ENCODE data around the gene STOML2.

Gene STOML2

GRCh38 chr9:35071814-35072460 lies 31.0 kb downstream of the STOML2 start:
- peak; percentile 76 for DNase-seq

- DNase-seq = no peak
These were observed 31.8 kb downstream of the STOML2 start for GRCh38 chr9:35070823-35071813.

DNA sequence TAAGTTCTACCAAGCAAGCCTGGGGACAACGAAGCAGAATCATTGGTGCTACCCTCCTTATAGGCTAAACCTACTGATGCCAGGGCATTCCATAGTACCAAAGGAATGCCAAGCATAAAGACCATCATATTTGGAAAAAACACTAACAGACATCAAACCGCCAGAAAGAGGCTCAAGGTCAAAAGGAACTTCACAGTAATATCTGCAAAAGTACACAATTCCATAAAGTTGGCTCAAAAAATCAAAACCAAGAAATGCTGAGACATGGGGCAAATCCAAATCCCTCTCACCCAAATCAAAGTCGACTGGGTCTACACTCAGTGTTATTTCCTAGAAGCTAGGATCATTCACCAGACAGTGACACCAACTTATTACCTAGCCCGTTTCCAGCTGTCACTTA lies 33.9 kb downstream of the STOML2 start:
- DNase-seq = no peak

- no peak for DNase-seq
These were observed 35.9 kb downstream of the STOML2 start for GRCh38 chr9:35067056-35067455.

DNA sequence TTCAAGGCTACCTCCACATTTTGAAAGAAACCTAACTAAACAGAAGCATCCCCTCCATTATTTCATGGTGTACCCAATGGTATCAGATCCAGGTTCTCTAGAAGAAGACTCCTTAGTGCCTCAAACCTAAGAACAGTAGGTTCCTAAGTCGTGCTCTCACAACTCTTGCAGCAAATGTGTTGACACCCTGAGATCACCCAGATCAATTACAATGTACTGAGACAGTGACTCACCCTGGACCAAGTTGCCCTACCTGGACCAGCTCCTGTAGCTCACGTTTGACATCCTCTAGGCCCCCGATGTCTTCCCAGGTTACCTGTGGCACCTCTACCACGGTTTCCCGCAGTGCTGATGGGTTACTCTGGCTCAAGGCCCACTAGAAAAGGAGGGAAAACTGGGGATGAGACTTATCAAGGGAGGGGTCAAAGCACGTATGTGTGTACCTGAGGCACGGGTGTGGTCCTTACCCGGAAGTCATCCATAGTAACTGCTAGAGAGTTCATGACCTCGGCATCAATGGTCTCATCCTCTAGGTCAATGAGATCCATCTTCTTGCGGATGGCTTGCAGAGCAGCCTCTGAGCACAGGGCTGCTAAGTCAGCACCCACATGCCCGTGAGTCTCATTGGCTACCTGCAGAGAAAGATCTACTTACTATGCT lies 42.3 kb downstream of the STOML2 start:
- DNase-seq = no peak

DNA sequence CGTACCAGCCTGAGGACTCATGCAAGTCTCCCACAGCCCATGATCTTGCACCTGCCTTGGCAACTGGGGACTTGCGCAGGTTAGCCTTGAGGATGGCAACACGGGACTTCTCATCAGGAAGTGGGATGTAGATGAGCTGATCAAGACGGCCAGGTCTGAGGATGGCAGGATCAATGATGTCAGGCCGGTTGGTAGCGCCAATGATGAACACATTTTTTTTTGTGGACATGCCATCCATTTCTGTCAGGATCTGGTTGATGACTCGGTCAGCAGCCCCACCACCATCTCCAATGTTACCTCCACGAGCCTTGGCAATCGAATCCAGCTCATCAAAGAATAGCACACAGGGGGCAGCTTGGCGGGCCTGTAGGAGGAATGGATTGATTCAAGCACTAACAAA lies 43.5 kb downstream of the STOML2 start:
- DNase-seq = no peak

- no peak for DNase-seq
These were observed 45.7 kb downstream of the STOML2 start for GRCh38 chr9:35057271-35057620.

- no peak for DNase-seq
These were observed 46.2 kb downstream of the STOML2 start for GRCh38 chr9:35056571-35057270.

- no peak for DNase-seq
These were observed 47.9 kb downstream of the STOML2 start for GRCh38 chr9:35054871-35055644.

DNA sequence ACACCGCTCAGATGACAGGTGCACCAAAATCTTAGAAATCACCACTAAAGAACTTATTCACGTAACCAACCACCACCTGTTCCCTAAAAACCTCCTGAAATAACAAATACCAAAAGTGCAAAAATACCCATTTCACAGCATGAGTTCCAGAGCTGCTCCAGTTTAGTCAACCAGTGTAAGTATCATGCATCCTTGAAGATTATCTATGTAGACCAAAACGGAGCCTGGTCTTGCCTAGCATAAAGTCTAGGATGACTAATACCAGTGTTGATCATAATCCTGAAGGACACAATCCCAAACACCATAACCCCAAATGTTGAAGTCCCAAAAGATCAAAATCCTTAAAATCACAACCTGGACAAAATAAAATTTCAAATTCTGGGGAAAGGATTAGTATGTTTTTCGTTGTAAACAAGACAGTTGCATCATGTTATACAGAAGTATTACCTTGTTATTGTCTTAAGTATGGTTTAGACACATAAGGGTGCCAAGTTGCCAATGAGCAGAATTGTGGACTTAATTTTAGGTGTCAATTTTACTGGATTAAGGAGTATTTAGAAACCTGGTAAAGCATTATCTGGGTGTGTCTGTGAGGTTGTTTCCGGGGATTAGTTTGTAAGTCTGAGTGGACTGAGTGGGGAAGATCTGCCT lies 48.6 kb downstream of the STOML2 start:
- no peak for DNase-seq

DNA sequence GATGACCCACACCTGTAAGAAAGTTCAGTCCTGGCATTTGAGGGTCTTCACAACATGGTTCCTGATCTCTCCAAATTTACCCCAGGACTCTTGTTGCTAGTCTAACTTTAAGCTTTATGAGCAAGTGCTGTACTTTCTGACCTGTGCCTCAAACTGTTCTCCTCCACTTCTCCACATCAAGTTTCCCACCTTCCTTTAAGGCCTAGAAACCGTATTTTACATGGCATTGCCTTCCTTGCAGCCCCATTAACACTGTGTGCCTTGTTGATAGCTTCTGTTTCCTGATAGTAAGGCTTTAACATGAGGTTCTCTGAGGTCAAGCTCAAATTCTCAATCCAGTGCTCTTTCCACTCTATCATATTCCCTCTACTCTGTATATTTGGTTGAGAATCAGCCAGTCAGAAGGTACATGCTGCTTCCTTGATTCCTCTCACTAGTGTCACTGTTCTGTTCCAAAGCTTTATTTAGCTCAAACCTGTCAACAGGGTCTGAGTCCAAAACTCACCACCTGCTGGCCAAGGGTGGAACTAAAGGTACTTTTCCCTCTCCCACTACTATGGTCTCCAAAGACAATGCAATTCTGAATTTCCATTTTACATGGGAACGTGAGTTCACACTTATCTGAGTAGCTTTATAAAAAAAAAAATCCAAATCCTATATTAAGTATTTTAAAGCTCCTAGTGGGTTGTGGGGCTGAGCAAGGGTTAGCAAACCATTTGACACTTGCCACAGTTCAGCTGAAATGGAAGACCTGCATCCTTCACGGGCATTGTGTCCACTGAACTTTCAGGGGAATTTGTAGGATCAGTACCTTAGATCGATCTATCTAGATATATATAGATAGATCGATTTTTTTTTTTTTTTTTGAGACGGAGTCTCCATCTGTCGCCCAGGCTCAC lies 51.6 kb downstream of the STOML2 start:
- DNase-seq = peak; percentile 9
